Endothelial cell of umbilical vein (primary cell): ENCODE data around the gene COX5A. TPM values are rescaled to one million over a fixed set of nuclear protein-coding genes. Genes with fewer than 3 reads are reported as not detected.

Source experiments
- Bru-seq: library from RNA; stranded (reverse); fragments of 400-500 nt; gene quantifications from one replicate; lab custom pipeline; 2021; lab: Mats Ljungman, UMichigan
- BruChase-seq, 2 experiments: library from RNA; stranded (reverse); fragments of 400-500 nt; gene quantifications; one replicate each; lab custom pipeline; 2021; lab: Mats Ljungman, UMichigan
- BruUV-seq: library from RNA; stranded (reverse); fragments of 400-500 nt; replicated peaks from 2 replicates; lab custom pipeline; 2021; lab: Mats Ljungman, UMichigan
- CTCF ChIA-PET: fragments of 300-600, 350-600 bp; sonication (Branson Sonifier 250); formaldehyde crosslinking; loops from one replicate; lab custom pipeline; 2021; ENCODE audit warnings: antibody characterized with exemption, inconsistent platforms; lab: Charles Lee
- POLR2A ChIA-PET: fragments of 300-600, 350-600 bp; sonication (Branson Sonifier 250); formaldehyde crosslinking; loops from one replicate; lab custom pipeline; 2021; ENCODE audit warnings: antibody characterized with exemption, inconsistent platforms; lab: Charles Lee
- DNase-seq: peaks from one replicate; pipeline ENCODE4 v3.0.0-alpha.2; 2011; ENCODE audit warnings: low read depth, low spot score
- FAIRE-seq: peaks from 2 replicates; lab custom pipeline; 2011; peaks lifted over from hg19 to GRCh38; lab: Jason Lieb, UNC
- H2AFZ ChIP-seq: 2 replicates; pipeline ENCODE4 v1.6.0; 2012; ENCODE audit warnings: low read depth, low read length, control low read depth, inconsistent platforms
- H3K27ac ChIP-seq: 2 replicates; pipeline ENCODE4 v1.5.1; 2011; ENCODE audit warnings: low read depth, mild to moderate bottlenecking, control low read depth, low read length, moderate library complexity; ENCODE audit not compliant: insufficient read depth
- H3K27me3 ChIP-seq, 2 experiments: 2 replicates each; pipeline versions ENCODE4 v1.6.0 to v1.6.1; 2011; ENCODE audit warnings: low read length in 2 of 2, mixed read lengths in 1 of 2; ENCODE audit not compliant: control insufficient read depth in 2 of 2, insufficient read depth in 2 of 2
- H3K36me3 ChIP-seq, 2 experiments: 2 replicates in 1 of 2; 3 replicates in 1 of 2; pipeline ENCODE4 v1.5.1; 2011; ENCODE audit warnings: low read length in 2 of 2, mild to moderate bottlenecking in 1 of 2, moderate library complexity in 1 of 2; ENCODE audit not compliant: control insufficient read depth in 2 of 2, insufficient read depth in 2 of 2; ENCODE audit errors: extremely low read depth in 1 of 2
- H3K4me1 ChIP-seq: 3 replicates; pipeline ENCODE4 v1.5.1; 2011; ENCODE audit warnings: mild to moderate bottlenecking, low read length; ENCODE audit not compliant: control insufficient read depth, insufficient read depth; ENCODE audit errors: extremely low read depth
- H3K4me2 ChIP-seq: 2 replicates; pipeline ENCODE4 v1.6.1; 2011; ENCODE audit warnings: low read length, control low read depth, mixed read lengths; ENCODE audit not compliant: insufficient read depth
- H3K4me3 ChIP-seq, 3 experiments: fragments of 200-600 bp in 1 of 3; sonication (generic), shearing (Covaris generic) in 1 of 3; replicated peaks in 1 of 3; 2 replicates each; pipeline ENCODE4 v1.5.1; 2011 to 2016; ENCODE audit warnings: control low read depth in 3 of 3, low read length in 3 of 3, mild to moderate bottlenecking in 2 of 3, inconsistent platforms in 1 of 3, low read depth in 1 of 3, moderate library complexity in 1 of 3; ENCODE audit not compliant: insufficient read depth in 1 of 3
- H3K79me2 ChIP-seq: 2 replicates; pipeline ENCODE4 v1.6.0; 2012; ENCODE audit warnings: low read length, inconsistent platforms; ENCODE audit not compliant: control insufficient read depth, insufficient read depth
- H3K9ac ChIP-seq: replicated peaks from 2 replicates; pipeline ENCODE3; 2011; ENCODE audit warnings: low read length, control low read depth; ENCODE audit not compliant: insufficient read depth; ENCODE audit errors: extremely low read depth
- H3K9me1 ChIP-seq: replicated peaks from 3 replicates; pipeline ENCODE4 v1.6.0; 2011; ENCODE audit warnings: mild to moderate bottlenecking, low read length; ENCODE audit not compliant: control insufficient read depth, insufficient read depth; ENCODE audit errors: extremely low read depth
- H3K9me3 ChIP-seq: replicated peaks from 2 replicates; pipeline ENCODE4 v1.5.1; 2012; ENCODE audit warnings: low read length, inconsistent platforms; ENCODE audit not compliant: control insufficient read depth, insufficient read depth
- H4K20me1 ChIP-seq: replicated peaks from 2 replicates; pipeline ENCODE3; 2011; ENCODE audit warnings: mild to moderate bottlenecking, low read length; ENCODE audit not compliant: control insufficient read depth, insufficient read depth; ENCODE audit errors: extremely low read depth
- CTCF ChIP-seq, 2 donors: IDR thresholded peaks; 1 replicate in 1 of 2; 2 replicates in 1 of 2; pipeline ENCODE4 v1.5.1; 2011; ENCODE audit warnings: low read length in 2 of 2, mild to moderate bottlenecking in 2 of 2, moderate library complexity in 2 of 2, control low read depth in 1 of 2, inconsistent platforms in 1 of 2, low read depth in 1 of 2; ENCODE audit not compliant: insufficient read depth in 1 of 2; ENCODE audit errors: extremely low read depth in 1 of 2
- EZH2 ChIP-seq: IDR thresholded peaks from 2 replicates; pipeline ENCODE4 v1.6.1; 2012; ENCODE audit warnings: borderline replicate concordance, low read depth, mild to moderate bottlenecking, moderate library complexity, low read length, inconsistent platforms; ENCODE audit not compliant: severe bottlenecking
- FOS ChIP-seq: IDR thresholded peaks from 2 replicates; pipeline ENCODE4 v1.6.1; 2011; ENCODE audit warnings: mild to moderate bottlenecking, low read length, moderate library complexity, borderline replicate concordance; ENCODE audit not compliant: insufficient read depth
- GATA2 ChIP-seq: IDR thresholded peaks from 2 replicates; pipeline ENCODE4 v1.7.0; 2011; ENCODE audit warnings: low read depth, mild to moderate bottlenecking, moderate library complexity, mixed read lengths, low read length; ENCODE audit not compliant: insufficient read length, insufficient read depth
- JUN ChIP-seq: IDR thresholded peaks from 2 replicates; pipeline ENCODE4 v1.6.1; 2011; ENCODE audit warnings: borderline replicate concordance, low read depth; ENCODE audit not compliant: insufficient read length, insufficient read depth
- MAX ChIP-seq: IDR thresholded peaks from 2 replicates; pipeline ENCODE4 v1.6.1; 2011; ENCODE audit not compliant: insufficient read depth, insufficient read length
- MYC ChIP-seq: IDR thresholded peaks from one replicate; pipeline ENCODE4 v1.6.1; 2011; ENCODE audit warnings: mild to moderate bottlenecking, low read depth, low read length
- POLR2A ChIP-seq: IDR thresholded peaks from 2 replicates; pipeline ENCODE4 v1.6.1; 2012; ENCODE audit warnings: low read depth, mild to moderate bottlenecking, control low read depth, low read length
- POLR2AphosphoS5 ChIP-seq: IDR thresholded peaks from 2 replicates; pipeline ENCODE4 v1.6.1; 2012; ENCODE audit warnings: low read depth, mild to moderate bottlenecking, control low read depth, low read length, moderate library complexity; ENCODE audit not compliant: insufficient read depth
- dilution Hi-C: fragments of 300-500 bp; cut with MboI; formaldehyde crosslinking; loops from one replicate; pipeline ENCODE4 v1.15.0; 2019; ENCODE audit warnings: low sequenced_read_pairs; ENCODE audit not compliant: extremely low pct_ligation_motif_present
- intact Hi-C: fragments of 100-400 bp; cut with micrococcal nuclease; formaldehyde crosslinking; loops from one replicate; pipeline ENCODE4 v1.10.0; 2022
- long read RNA-seq: library from polyadenylated mRNA; stranded (forward); transcript quantifications from one replicate; pipeline ENCODE4 v2.0.0, GENCODE V29; 2021
- polyA minus RNA-seq, 3 experiments: library from RNA; depleted of rRNA, polyadenylated mRNA; stranded (reverse); fragments of >200 nt; gene quantifications; 1 replicate in 1 of 3; 2 replicates in 2 of 3; pipeline ENCODE4 v1.2.3, GENCODE V29; 2011
- polyA plus RNA-seq, 4 experiments: library from polyadenylated mRNA; depleted of rRNA in 3 of 4; stranded (reverse) in 3 of 4; unstranded in 1 of 4; fragments of >200 nt; gene quantifications; 2 replicates each; pipeline versions ENCODE4 v1.2.1 to v1.2.3, GENCODE V29; 2011 to 2012; ENCODE audit warnings: missing spikeins in 1 of 4
- total RNA-seq: library from RNA; stranded (reverse); gene quantifications from 2 replicates; pipeline ENCODE4 v1.2.3, GENCODE V29; 2021

Gene COX5A
- total RNA-seq (220 and 232 TPM in 2 replicates), polyA plus RNA-seq (102 and 134 TPM in 2 replicates), polyA minus RNA-seq (31.6 and 42.9 TPM in 2 replicates), Bru-seq, nascent RNA (percentile 78 among the genes with signal in this experiment), BruChase-seq, experiment 1, labeled RNA remaining after a 6-hour chase (percentile 74 among the genes with signal in this experiment), BruChase-seq, experiment 2, labeled RNA remaining after a 2-hour chase (percentile 69 among the genes with signal in this experiment)
- polyA plus RNA-seq (2011; cell fraction: cytosol; rRNA removed): 233 TPM in 2 replicates
- polyA plus RNA-seq (2011; cell fraction: nucleus; rRNA removed): 90.1 and 97.6 TPM in 2 replicates
- polyA plus RNA-seq (2012): 289 and 323 TPM in 2 replicates
- 293 TPM for polyA minus RNA-seq (2011; cell fraction: cytosol; rRNA and poly(A)+ RNA removed)
- 10.9 and 20.1 TPM in 2 replicates for polyA minus RNA-seq (2011; cell fraction: nucleus; rRNA and poly(A)+ RNA removed)
- long read RNA-seq, transcript COX5A-204 (4 exons, 579 nt): minor isoform, 14 of 565 reads
- long read RNA-seq, transcript COX5A-201 (5 exons, 1,268 nt): major isoform, 482 of 565 reads
- long read RNA-seq, transcript COX5A-202 (3 exons, 441 nt): minor isoform, 5 of 565 reads
- long read RNA-seq, transcript COX5A-206 (4 exons, 571 nt): minor isoform, 5 of 565 reads
- long read RNA-seq, partial matches to known transcripts: 42 of 565 reads
- long read RNA-seq, other reads (novel, unspliced or antisense): 17 of 565 reads

GRCh38 chr15:74937590-74938371, at the start of gene COX5A:
TSS of gene COX5A (minus strand) at chr15:74938073. CDS start at chr15:74938014, 59 bp downstream.
- H3K9me3 ChIP-seq: no peaks in the 10 kb centered on the region
- no peak for TF ChIP-seq CTCF (IDR thresholded peaks at IDR 0.05; ENCODE audit: extremely low read depth in 1 of 2, insufficient read depth in 1 of 2, low read depth in 1 of 2, low read length in 2 of 2)
- peak; percentile 73 for TF ChIP-seq MAX
- no peak for TF ChIP-seq GATA2
- peak; percentile 66 for TF ChIP-seq MYC
- no peak for TF ChIP-seq FOS
- TF ChIP-seq POLR2A: peak; percentile 82
- no peak for TF ChIP-seq EZH2
- TF ChIP-seq JUN: no peak
- TF ChIP-seq POLR2AphosphoS5: peak; percentile 90
- no peaks in the 10 kb centered on the region for H3K9me1 ChIP-seq
- H3K4me2 ChIP-seq: peak within 1 kb of the TSS; percentile 97
- ChIA-PET POLR2A (interaction anchor here (0.6 to 0.7 kb wide), 3 partner anchors 19 to 82 kb away, joined by 3 to 4 read pairs (median 3); partner anchors contain the start of genes FAM219B and RPP25), CTCF (interaction anchor here (0.6 to 1.8 kb wide), 8 partner anchors 12 to 889 kb away, joined by 3 to 9 read pairs (median 4); partner anchors contain the start of genes CSK, FAM219B and RPP25)
- DNase-seq (peak; percentile 98), FAIRE-seq (peak; percentile 98)
- H2AFZ ChIP-seq: peak within 1 kb of the TSS; percentile 84
- H4K20me1 ChIP-seq: no peaks in the 10 kb centered on the region
- dilution Hi-C loops (no loop called here), intact Hi-C loops (loop anchor here (1.0 to 5.0 kb wide), 4 partner anchors 13 to 95 kb away; partner anchors contain the start of genes FAM219B, RPP25 and ULK3)
- H3K36me3 ChIP-seq: no peaks in the 10 kb centered on the region
- H3K27ac ChIP-seq: peak within 1 kb of the TSS; percentile 60
- H3K4me3 ChIP-seq: peak within 1 kb of the TSS; percentile 92 to 99 (median 99)
- peaks cover 48% of the 10 kb centered on the region for H3K79me2 ChIP-seq
- H3K9ac ChIP-seq: peak within 1 kb of the TSS; percentile 89
- peaks cover 7% of the 10 kb centered on the region for H3K4me1 ChIP-seq
- no TSS peak for BruUV-seq
- H3K27me3 ChIP-seq: no peaks in the 10 kb centered on the region
